CD14-positive monocyte (primary cell): Measurements from ENCODE around the gene PDP2. TPM values are rescaled to one million over a fixed set of nuclear protein-coding genes. Genes with fewer than 3 reads are reported as not detected.

Experiments
- DNase-seq, 3 donors: peaks; one replicate each; pipeline ENCODE4 v3.0.0-alpha.2; 2011 to 2022
- H2AFZ ChIP-seq: 2 replicates; pipeline ENCODE4 v1.6.0; 2012; ENCODE audit warnings: mild to moderate bottlenecking, low read depth, low read length, inconsistent platforms; ENCODE audit not compliant: insufficient read depth, poor library complexity, severe bottlenecking
- H3K27ac ChIP-seq, 2 donors: 1 replicate in 1 of 2; 2 replicates in 1 of 2; pipeline ENCODE4 v1.5.1; 2012 to 2013; ENCODE audit warnings: low read length in 2 of 2, control low read depth in 1 of 2, inconsistent platforms in 1 of 2, low read depth in 1 of 2, mild to moderate bottlenecking in 1 of 2
- H3K27me3 ChIP-seq, 2 donors: one replicate each; pipeline versions ENCODE4 v1.6.0 to v1.6.1; 2011 to 2013; ENCODE audit warnings: low read length in 2 of 2; ENCODE audit not compliant: control insufficient read depth in 2 of 2, insufficient read depth in 2 of 2
- H3K36me3 ChIP-seq, 2 donors: replicated peaks in 1 of 2; 1 replicate in 1 of 2; 2 replicates in 1 of 2; pipeline versions ENCODE4 v1.5.1 to v1.6.1; 2012 to 2013; ENCODE audit warnings: low read length in 2 of 2, control low read depth in 1 of 2, inconsistent platforms in 1 of 2, mild to moderate bottlenecking in 1 of 2; ENCODE audit not compliant: insufficient read depth in 2 of 2, control insufficient read depth in 1 of 2
- H3K4me1 ChIP-seq, 2 donors: 1 replicate in 1 of 2; 2 replicates in 1 of 2; pipeline versions ENCODE4 v1.5.1 to v1.6.1; 2012 to 2013; ENCODE audit warnings: low read length in 2 of 2, control low read depth in 1 of 2, inconsistent platforms in 1 of 2, mild to moderate bottlenecking in 1 of 2, moderate library complexity in 1 of 2; ENCODE audit not compliant: insufficient read depth in 2 of 2, control insufficient read depth in 1 of 2
- H3K4me2 ChIP-seq: replicated peaks from 2 replicates; pipeline ENCODE3; 2012; ENCODE audit warnings: low read length, moderate library complexity, mild to moderate bottlenecking; ENCODE audit not compliant: poor library complexity, severe bottlenecking; ENCODE audit errors: extremely low read depth
- H3K4me3 ChIP-seq, 3 experiments: fragments of 200-600 bp in 1 of 3; sonication (generic) in 1 of 3; replicated peaks in 1 of 3; 1 replicate in 2 of 3; 2 replicates in 1 of 3; pipeline ENCODE4 v1.5.1; 2011 to 2013; ENCODE audit warnings: low read length in 3 of 3, mild to moderate bottlenecking in 3 of 3, control low read depth in 2 of 3, low read depth in 2 of 3, inconsistent platforms in 1 of 3, moderate library complexity in 1 of 3
- H3K79me2 ChIP-seq: 2 replicates; pipeline ENCODE4 v1.6.0; 2012; ENCODE audit warnings: mild to moderate bottlenecking, control low read depth, inconsistent platforms, low read length, moderate library complexity; ENCODE audit not compliant: insufficient read depth
- H3K9ac ChIP-seq: 2 replicates; pipeline ENCODE4 v1.6.0; 2017; ENCODE audit warnings: low read length, mild to moderate bottlenecking; ENCODE audit not compliant: insufficient read depth, poor library complexity, severe bottlenecking
- H3K9me3 ChIP-seq, 2 donors: replicated peaks in 1 of 2; 1 replicate in 1 of 2; 2 replicates in 1 of 2; pipeline versions ENCODE4 v1.5.1 to v1.6.1; 2012 to 2013; ENCODE audit warnings: low read length in 2 of 2, control low read depth in 1 of 2; ENCODE audit not compliant: control insufficient read depth in 1 of 2, insufficient read depth in 1 of 2
- H4K20me1 ChIP-seq: 2 replicates; pipeline ENCODE4 v1.6.0; 2012; ENCODE audit warnings: mild to moderate bottlenecking, low read length, control low read depth, moderate library complexity; ENCODE audit not compliant: insufficient read depth
- H3K27ac Mint-ChIP-seq, 7 donors: one replicate each; pipeline ENCODE4 v1.8.0; 2020; ENCODE audit warnings: mild to moderate bottlenecking in 7 of 7, mixed read lengths in 7 of 7, moderate library complexity in 6 of 7, inconsistent platforms in 2 of 7
- H3K27me3 Mint-ChIP-seq, 3 donors: one replicate each; pipeline ENCODE4 v1.8.0; 2021 to 2022; ENCODE audit warnings: low read depth in 3 of 3, mild to moderate bottlenecking in 3 of 3, mixed read lengths in 3 of 3, moderate library complexity in 3 of 3, inconsistent platforms in 1 of 3
- H3K36me3 Mint-ChIP-seq, 2 donors: one replicate each; pipeline ENCODE4 v1.8.0; 2020; ENCODE audit warnings: mixed read lengths in 2 of 2, inconsistent platforms in 1 of 2, mild to moderate bottlenecking in 1 of 2
- H3K4me1 Mint-ChIP-seq: one replicate; pipeline ENCODE4 v1.8.0; 2020; ENCODE audit warnings: mild to moderate bottlenecking, mixed read lengths
- H3K4me3 Mint-ChIP-seq, 2 donors: one replicate each; pipeline ENCODE4 v1.8.0; 2020; ENCODE audit warnings: mild to moderate bottlenecking in 2 of 2, mixed read lengths in 2 of 2, moderate library complexity in 1 of 2
- H3K9me3 Mint-ChIP-seq, 7 donors: one replicate each; pipeline ENCODE4 v1.8.0; 2020 to 2022; ENCODE audit warnings: mixed read lengths in 7 of 7, mild to moderate bottlenecking in 6 of 7, moderate library complexity in 6 of 7, inconsistent platforms in 2 of 7
- CTCF ChIP-seq: fragments of 200-600 bp; IDR thresholded peaks from one replicate; pipeline ENCODE4 v1.8.0; 2022; ENCODE audit warnings: antibody characterized with exemption, mild to moderate bottlenecking
- WGBS: methylation state at CpG from one replicate; pipeline ENCODE4 v1.1.5; 2013; ENCODE audit warnings: missing lambda C conversion rate; ENCODE audit not compliant: insufficient coverage; 5-methylcytosine and 5-hydroxymethylcytosine counted together
- intact Hi-C, 2 donors: fragments of 100-400 bp; cut with micrococcal nuclease; formaldehyde crosslinking; loops; one replicate each; pipeline versions ENCODE4 v1.15.0 to v1.15.1; 2023
- polyA plus RNA-seq, 3 donors: library from polyadenylated mRNA; depleted of rRNA in 1 of 3; unstranded in 2 of 3; stranded (reverse) in 1 of 3; fragments of 300-500 nt in 2 of 3; fragments of >200 nt in 1 of 3; fragmentation: Illumina TruSeq in 2 of 3; gene quantifications; 1 replicate in 2 of 3; 2 replicates in 1 of 3; pipeline ENCODE4 v1.2.3, GENCODE V29; 2012 to 2021

Gene PDP2
- polyA plus RNA-seq, 3 donors = 1.1 TPM; not detected in 2

- Histone ChIP-seq H3K4me1 (peaks cover 24 to 38% of the 10 kb centered on the region in 2 donors), H3K27ac (no peak overlapping the region), H3K36me3 (peaks cover 48 to 58% of the 10 kb centered on the region in 2 donors), H3K4me2 (no peak overlapping the region), H3K4me3 (no peak overlapping the region), H3K9me3 (no peaks in the 10 kb centered on the region), H2AFZ (no peak overlapping the region), H3K9ac (no peak overlapping the region), H3K27me3 (no peaks in the 10 kb centered on the region), H3K79me2 (peaks cover 55% of the 10 kb centered on the region), H4K20me1 (peaks cover 66% of the 10 kb centered on the region)
- H3K27me3 Mint-ChIP-seq = peaks cover 0 to 2% (median 1%) of the 10 kb centered on the region in 3 donors
- whole genome bisulfite sequencing = 100% methylated on average over 2 of the region's 4 CpGs
- DNase-seq = no peak
- peaks cover 56 to 67% of the 10 kb centered on the region in 2 donors for H3K36me3 Mint-ChIP-seq
- H3K27ac Mint-ChIP-seq = peak overlapping the region in 3 of 7 donors; percentile 17 to 66 (median 21)
- no peak for TF ChIP-seq CTCF
- H3K9me3 Mint-ChIP-seq = peaks cover 0 to 2% (median 0%) of the 10 kb centered on the region in 7 donors
- H3K4me3 Mint-ChIP-seq = no peak overlapping the region
- H3K4me1 Mint-ChIP-seq = peaks cover 50% of the 10 kb centered on the region
- intact Hi-C loops = no loop called here
Measured at GRCh38 chr16:66936889-66937554, 56.7 kb downstream of the PDP2 start.

GRCh38 chr16:66937725-66938337 is 57.5 kb downstream of the PDP2 start:
- Histone ChIP-seq H3K27ac (no peak overlapping the region), H4K20me1 (peaks cover 64% of the 10 kb centered on the region), H3K79me2 (peaks cover 53% of the 10 kb centered on the region), H3K36me3 (peaks cover 54 to 58% of the 10 kb centered on the region in 2 donors), H3K4me1 (peaks cover 24 to 34% of the 10 kb centered on the region in 2 donors), H3K9ac (no peak overlapping the region), H3K9me3 (no peaks in the 10 kb centered on the region), H2AFZ (no peak overlapping the region), H3K4me3 (no peak overlapping the region), H3K27me3 (no peaks in the 10 kb centered on the region), H3K4me2 (no peak overlapping the region)
- intact Hi-C loops = no loop called here
- WGBS = 95% methylated on average over 7 of the region's 10 CpGs
- Mint-ChIP-seq H3K27me3 (peaks cover 0 to 2% (median under 1%) of the 10 kb centered on the region in 3 donors), H3K4me1 (peaks cover 42% of the 10 kb centered on the region), H3K4me3 (no peak overlapping the region), H3K9me3 (peaks cover 0 to 2% (median 0%) of the 10 kb centered on the region in 7 donors), H3K36me3 (peaks cover 58 to 67% of the 10 kb centered on the region in 2 donors), H3K27ac (no peak overlapping the region)
- no peak for TF ChIP-seq CTCF
- no peak for DNase-seq
